HepG2 (cell line): ENCODE results near the gene ATP6V1D. TPM values are rescaled to one million over a fixed set of nuclear protein-coding genes. Genes with fewer than 3 reads are reported as not detected.
A peak's percentile ranks its signal among the peaks of the same experiment; 100 is the strongest.
"Not testable (repeated sequence)": the region's sequence is repeated elsewhere in the genome, so short reads cannot be mapped to it uniquely, and the experiment has no call there.

ENCODE experiments used
- ATAC-seq: fragments of 200-7000 bp; cut with Tn5 transposase; 3 replicates; pipeline ENCODE4 v1.9.1; 2020; ENCODE audit warnings: mild to moderate bottlenecking, moderate library complexity
- BruUV-seq: library from RNA; stranded (reverse); fragments of 400-500 nt; replicated peaks from 2 replicates; lab custom pipeline; 2021; lab: Mats Ljungman, UMichigan
- CTCF ChIA-PET: fragments of 300-600 bp; formaldehyde crosslinking; extraction: SDS; loops from one replicate; lab custom pipeline; 2021; ENCODE audit warnings: low total read pairs, inconsistent platforms, low intra/inter-chr PET ratio; lab: Yijun Ruan, JAX
- POLR2A ChIA-PET: fragments of 350-600 bp; sonication (Branson Sonifier 250); formaldehyde crosslinking; loops from one replicate; lab custom pipeline; 2020; ENCODE audit warnings: antibody characterized with exemption, inconsistent platforms; lab: Yijun Ruan, JAX
- DNase-seq: peaks from one replicate; pipeline ENCODE4 v3.0.0-alpha.2; 2015; ENCODE audit warnings: low spot score
- FAIRE-seq: peaks from 3 replicates; lab custom pipeline; 2011; peaks lifted over from hg19 to GRCh38; lab: Jason Lieb, UNC
- H2AFZ ChIP-seq: one replicate; pipeline ENCODE4 v1.6.1; 2011; ENCODE audit warnings: low read length, inconsistent platforms
- H3K27ac ChIP-seq: fragments of 300-600 bp; 3 replicates; pipeline ENCODE4 v1.8.0; 2011; ENCODE audit warnings: mixed run types, mild to moderate bottlenecking, mixed read lengths, low read length, inconsistent platforms; ENCODE audit not compliant: insufficient read depth; ENCODE audit errors: extremely low read length
- H3K27me3 ChIP-seq, 2 experiments: fragments of 200-600 bp in 1 of 2; 2 replicates in 1 of 2; 3 replicates in 1 of 2; pipeline versions ENCODE4 v1.6.0 to v1.8.0; 2011; ENCODE audit warnings: low read length in 2 of 2, mild to moderate bottlenecking in 2 of 2, moderate library complexity in 2 of 2, inconsistent platforms in 1 of 2; ENCODE audit not compliant: insufficient read depth in 2 of 2, control insufficient read depth in 1 of 2
- H3K36me3 ChIP-seq, 2 experiments: fragments of 200-600 bp in 1 of 2; replicated peaks in 1 of 2; 2 replicates in 1 of 2; 3 replicates in 1 of 2; pipeline versions ENCODE4 v1.5.1 to v1.8.0; 2011; ENCODE audit warnings: low read length in 2 of 2, inconsistent platforms in 1 of 2; ENCODE audit not compliant: insufficient read depth in 2 of 2, control insufficient read depth in 1 of 2
- H3K4me1 ChIP-seq: 2 replicates; pipeline ENCODE4 v1.5.1; 2012; ENCODE audit warnings: low read length, inconsistent platforms; ENCODE audit not compliant: insufficient read depth
- H3K4me2 ChIP-seq: 2 replicates; pipeline ENCODE4 v1.6.0; 2011; ENCODE audit warnings: low read depth, low read length, inconsistent platforms
- H3K4me3 ChIP-seq, 3 experiments: fragments of 200-600 bp in 1 of 3; sonication (generic), shearing (Covaris generic) in 1 of 3; replicated peaks in 1 of 3; 2 replicates each; pipeline ENCODE4 v1.5.1; 2011 to 2016; ENCODE audit warnings: low read length in 3 of 3, inconsistent platforms in 2 of 3, low read depth in 2 of 3, mild to moderate bottlenecking in 2 of 3, control low read depth in 1 of 3, mixed read lengths in 1 of 3; ENCODE audit not compliant: insufficient read depth in 1 of 3
- H3K79me2 ChIP-seq: one replicate; pipeline ENCODE4 v1.6.1; 2011; ENCODE audit warnings: low read length, inconsistent platforms; ENCODE audit not compliant: insufficient read depth
- H3K9ac ChIP-seq: 2 replicates; pipeline ENCODE4 v1.6.0; 2011; ENCODE audit warnings: mild to moderate bottlenecking, low read depth, low read length, inconsistent platforms; ENCODE audit not compliant: insufficient read depth
- H3K9me3 ChIP-seq: 2 replicates; pipeline ENCODE4 v1.5.1; 2012; ENCODE audit warnings: mild to moderate bottlenecking, low read length
- H4K20me1 ChIP-seq: 2 replicates; pipeline ENCODE4 v1.6.0; 2011; ENCODE audit warnings: inconsistent platforms, mild to moderate bottlenecking, low read length, moderate library complexity; ENCODE audit not compliant: insufficient read depth
- RAD51 ChIP-seq: fragments of 450-650 bp; IDR thresholded peaks from 2 replicates; pipeline ENCODE4 v1.6.1; 2016; ENCODE audit warnings: borderline replicate concordance
- WGBS: methylation state at CpG from one replicate; pipeline ENCODE4 v1.1.6; 2017; ENCODE audit warnings: low lambda C conversion rate; 5-methylcytosine and 5-hydroxymethylcytosine counted together
- in situ Hi-C: cut with HindIII; loops from 2 replicates; pipeline ENCODE4 v1.10.0; 2017; ENCODE audit warnings: low pct_unique_long_range_greater_than_20kb; ENCODE audit not compliant: extremely low pct_ligation_motif_present
- intact Hi-C: fragments of 100-400 bp; cut with micrococcal nuclease; formaldehyde crosslinking; loops from one replicate; pipeline ENCODE4 v1.10.0; 2022; ENCODE audit not compliant: unreplicated experiment
- polyA plus RNA-seq, 8 experiments: library from polyadenylated mRNA; depleted of rRNA in 3 of 8; stranded (reverse) in 7 of 8; unstranded in 1 of 8; fragments of >200 nt; fragmentation: Illumina TruSeq in 4 of 8; extraction: Trizol in 4 of 8; gene quantifications; 2 replicates each; pipeline versions ENCODE4 v1.2.1 to v1.2.3, GENCODE V29; 2011 to 2016; ENCODE audit warnings: low read depth in 4 of 8, missing spikeins in 1 of 8, mixed read lengths in 1 of 8; ENCODE audit not compliant: insufficient read depth in 1 of 8
- total RNA-seq, 5 experiments: library from RNA; depleted of rRNA; stranded (reverse); fragments of >200 nt; fragmentation: Illumina TruSeq; extraction: Trizol; gene quantifications; 2 replicates each; pipeline ENCODE4 v1.2.3, GENCODE V29; 2016; ENCODE audit warnings: low read depth in 1 of 5
- TF ChIP-seq, protein P1 (sequence below): sonication (generic); formaldehyde crosslinking; IDR thresholded peaks from 2 replicates; pipeline ENCODE4 v1.9.0; 2021; ENCODE audit warnings: mild to moderate bottlenecking, missing genetic modification reagents
- TF ChIP-seq, protein P2 (sequence below), 2 experiments: sonication (generic) in 1 of 2; formaldehyde crosslinking in 1 of 2; IDR thresholded peaks; 2 replicates each; pipeline versions ENCODE4 v1.5.1 to v1.6.1; 2011 to 2020; ENCODE audit warnings: borderline replicate concordance in 1 of 2, low read depth in 1 of 2, low read length in 1 of 2, mild to moderate bottlenecking in 1 of 2, missing genetic modification reagents in 1 of 2, moderate library complexity in 1 of 2

Gene ATP6V1D
- total and polyA plus RNA-seq, 2 of the 13 experiments (the other 11 are each of a cell fraction or from before 2014, with no cell fraction given) = 16.8 to 53.9 TPM

DNA sequence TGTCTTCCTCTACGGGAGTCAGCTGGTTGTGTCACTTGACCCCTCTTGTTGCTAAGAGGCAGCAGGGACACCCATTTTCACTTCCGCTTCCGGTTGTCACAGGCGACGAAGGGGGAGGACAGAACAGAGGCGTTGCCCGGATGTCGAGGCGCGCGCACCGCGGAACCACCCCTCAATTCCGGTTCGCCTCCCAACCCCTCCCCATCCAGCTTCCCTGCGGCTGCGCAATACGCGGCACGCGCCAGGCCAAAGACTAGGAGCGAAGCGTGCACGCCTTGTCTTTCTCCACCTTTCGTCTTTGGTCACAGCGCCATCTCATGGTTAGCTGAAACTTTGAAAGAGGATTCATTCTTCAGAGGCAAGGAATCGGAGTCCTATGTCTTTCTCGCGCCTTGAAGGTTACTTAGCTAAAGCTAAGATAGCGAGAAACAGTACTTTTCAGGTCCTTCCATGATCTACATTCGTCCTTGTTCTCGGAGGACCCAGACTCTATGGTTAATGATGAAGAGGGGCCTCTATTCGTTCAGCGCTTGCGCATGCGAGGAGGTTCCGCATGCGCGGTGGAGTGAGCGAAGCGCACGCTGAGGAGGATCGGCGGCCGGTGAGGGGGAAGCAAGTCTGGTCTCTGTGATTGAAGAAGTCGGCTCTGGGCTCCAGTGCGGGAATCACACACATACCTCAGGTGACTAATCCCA lies at the start of gene ATP6V1D, which contains the start of gene EIF2S1 (continued):
- TF ChIP-seq, protein P1, sequence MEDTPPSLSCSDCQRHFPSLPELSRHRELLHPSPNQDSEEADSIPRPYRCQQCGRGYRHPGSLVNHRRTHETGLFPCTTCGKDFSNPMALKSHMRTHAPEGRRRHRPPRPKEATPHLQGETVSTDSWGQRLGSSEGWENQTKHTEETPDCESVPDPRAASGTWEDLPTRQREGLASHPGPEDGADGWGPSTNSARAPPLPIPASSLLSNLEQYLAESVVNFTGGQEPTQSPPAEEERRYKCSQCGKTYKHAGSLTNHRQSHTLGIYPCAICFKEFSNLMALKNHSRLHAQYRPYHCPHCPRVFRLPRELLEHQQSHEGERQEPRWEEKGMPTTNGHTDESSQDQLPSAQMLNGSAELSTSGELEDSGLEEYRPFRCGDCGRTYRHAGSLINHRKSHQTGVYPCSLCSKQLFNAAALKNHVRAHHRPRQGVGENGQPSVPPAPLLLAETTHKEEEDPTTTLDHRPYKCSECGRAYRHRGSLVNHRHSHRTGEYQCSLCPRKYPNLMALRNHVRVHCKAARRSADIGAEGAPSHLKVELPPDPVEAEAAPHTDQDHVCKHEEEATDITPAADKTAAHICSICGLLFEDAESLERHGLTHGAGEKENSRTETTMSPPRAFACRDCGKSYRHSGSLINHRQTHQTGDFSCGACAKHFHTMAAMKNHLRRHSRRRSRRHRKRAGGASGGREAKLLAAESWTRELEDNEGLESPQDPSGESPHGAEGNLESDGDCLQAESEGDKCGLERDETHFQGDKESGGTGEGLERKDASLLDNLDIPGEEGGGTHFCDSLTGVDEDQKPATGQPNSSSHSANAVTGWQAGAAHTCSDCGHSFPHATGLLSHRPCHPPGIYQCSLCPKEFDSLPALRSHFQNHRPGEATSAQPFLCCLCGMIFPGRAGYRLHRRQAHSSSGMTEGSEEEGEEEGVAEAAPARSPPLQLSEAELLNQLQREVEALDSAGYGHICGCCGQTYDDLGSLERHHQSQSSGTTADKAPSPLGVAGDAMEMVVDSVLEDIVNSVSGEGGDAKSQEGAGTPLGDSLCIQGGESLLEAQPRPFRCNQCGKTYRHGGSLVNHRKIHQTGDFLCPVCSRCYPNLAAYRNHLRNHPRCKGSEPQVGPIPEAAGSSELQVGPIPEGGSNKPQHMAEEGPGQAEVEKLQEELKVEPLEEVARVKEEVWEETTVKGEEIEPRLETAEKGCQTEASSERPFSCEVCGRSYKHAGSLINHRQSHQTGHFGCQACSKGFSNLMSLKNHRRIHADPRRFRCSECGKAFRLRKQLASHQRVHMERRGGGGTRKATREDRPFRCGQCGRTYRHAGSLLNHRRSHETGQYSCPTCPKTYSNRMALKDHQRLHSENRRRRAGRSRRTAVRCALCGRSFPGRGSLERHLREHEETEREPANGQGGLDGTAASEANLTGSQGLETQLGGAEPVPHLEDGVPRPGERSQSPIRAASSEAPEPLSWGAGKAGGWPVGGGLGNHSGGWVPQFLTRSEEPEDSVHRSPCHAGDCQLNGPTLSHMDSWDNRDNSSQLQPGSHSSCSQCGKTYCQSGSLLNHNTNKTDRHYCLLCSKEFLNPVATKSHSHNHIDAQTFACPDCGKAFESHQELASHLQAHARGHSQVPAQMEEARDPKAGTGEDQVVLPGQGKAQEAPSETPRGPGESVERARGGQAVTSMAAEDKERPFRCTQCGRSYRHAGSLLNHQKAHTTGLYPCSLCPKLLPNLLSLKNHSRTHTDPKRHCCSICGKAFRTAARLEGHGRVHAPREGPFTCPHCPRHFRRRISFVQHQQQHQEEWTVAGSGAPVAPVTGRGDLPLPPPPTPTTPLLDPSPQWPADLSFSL (CRISPR knock-in tag) = no peak

DNA sequence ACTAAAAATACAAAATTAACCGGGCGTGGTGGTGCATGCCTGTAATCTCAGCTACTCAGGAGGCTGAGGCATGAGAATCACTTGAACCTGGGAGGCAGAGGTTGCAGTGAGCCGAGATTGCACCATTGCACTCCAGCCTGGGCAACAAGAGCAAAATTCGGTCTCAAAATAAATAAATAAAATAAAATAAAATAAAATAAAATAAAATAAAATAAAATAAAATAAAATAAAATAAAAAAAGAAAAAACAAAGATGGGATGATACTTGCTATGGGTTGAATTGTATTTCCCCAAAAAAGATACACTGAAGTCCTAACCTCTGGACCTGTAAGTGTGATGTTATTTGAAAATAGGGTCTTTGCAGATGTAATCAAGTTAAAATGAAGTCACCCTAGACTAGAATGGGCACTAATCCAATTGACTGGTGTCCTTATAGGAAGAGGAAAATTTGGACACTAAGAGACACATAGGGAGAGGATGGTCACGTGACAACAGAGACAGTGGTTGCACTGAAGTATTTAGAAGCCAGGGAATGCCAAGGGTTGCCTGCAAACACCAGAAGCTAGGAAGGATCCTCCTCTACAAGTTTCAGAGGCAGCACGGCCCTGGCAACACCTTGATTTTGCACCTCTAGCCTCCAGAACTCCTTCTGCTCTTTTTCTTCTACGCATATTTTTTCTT lies 48.7 kb upstream of the ATP6V1D start:
- H2AFZ ChIP-seq, H3K9me3 ChIP-seq, FAIRE-seq, H3K9ac ChIP-seq, H3K4me2 ChIP-seq, H3K27ac ChIP-seq, CTCF ChIA-PET, H3K27me3 ChIP-seq, in situ Hi-C loops, H3K4me3 ChIP-seq, POLR2A ChIA-PET, BruUV-seq, ATAC-seq, intact Hi-C loops, H3K79me2 ChIP-seq, DNase-seq, H3K36me3 ChIP-seq, H4K20me1 ChIP-seq: not testable (repeated sequence)
- WGBS = 49% methylated on average over 7 of the region's 7 CpGs
- H3K4me1 ChIP-seq = peaks cover 20% of the 10 kb centered on the region
- TF ChIP-seq RAD51 = peak; percentile 87
- TF ChIP-seq, protein P2, sequence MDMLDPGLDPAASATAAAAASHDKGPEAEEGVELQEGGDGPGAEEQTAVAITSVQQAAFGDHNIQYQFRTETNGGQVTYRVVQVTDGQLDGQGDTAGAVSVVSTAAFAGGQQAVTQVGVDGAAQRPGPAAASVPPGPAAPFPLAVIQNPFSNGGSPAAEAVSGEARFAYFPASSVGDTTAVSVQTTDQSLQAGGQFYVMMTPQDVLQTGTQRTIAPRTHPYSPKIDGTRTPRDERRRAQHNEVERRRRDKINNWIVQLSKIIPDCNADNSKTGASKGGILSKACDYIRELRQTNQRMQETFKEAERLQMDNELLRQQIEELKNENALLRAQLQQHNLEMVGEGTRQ (IDR thresholded peaks at IDR 0.05; ENCODE audit: low read depth, low read length) = peak; percentile 74
- TF ChIP-seq, protein P2 (CRISPR knock-in tag; IDR thresholded peaks at IDR 0.05; ENCODE audit: borderline replicate concordance) = not testable (repeated sequence)
